GM19351 (cell line): ENCODE data around the gene PRSS33.

Experiments used
- ATAC-seq: cut with Tn5 transposase; IDR thresholded peaks from one replicate; pipeline ENCODE4 v1.9.1; 2021; ENCODE audit warnings: mild to moderate bottlenecking, moderate library complexity; ENCODE audit not compliant: unreplicated experiment

Gene PRSS33

GRCh38 chr16:2765462-2766404 is 21.6 kb downstream of the PRSS33 start:
- no peak for ATAC-seq

- ATAC-seq = no peak
Observed at GRCh38 chr16:2764718-2765117, 22.6 kb downstream of the PRSS33 start.

- no peak for ATAC-seq
Observed at GRCh38 chr16:2763173-2763572, 24.2 kb downstream of the PRSS33 start.

- ATAC-seq = no peak
Observed at GRCh38 chr16:2762711-2763110, 24.6 kb downstream of the PRSS33 start.

GRCh38 chr16:2761886-2762583 is 25.3 kb downstream of the PRSS33 start:
- no peak for ATAC-seq

- no peak for ATAC-seq
Observed at GRCh38 chr16:2761472-2761871, 25.9 kb downstream of the PRSS33 start.

- no peak for ATAC-seq
Observed at GRCh38 chr16:2757344-2757743, 30.0 kb downstream of the PRSS33 start.

GRCh38 chr16:2756288-2757015 is 30.9 kb downstream of the PRSS33 start:
- no peak for ATAC-seq

GRCh38 chr16:2755158-2755557 is 32.2 kb downstream of the PRSS33 start:
- ATAC-seq = no peak

GRCh38 chr16:2753733-2754020 is 33.7 kb downstream of the PRSS33 start:
- no peak for ATAC-seq

GRCh38 chr16:2752850-2753732 is 34.3 kb downstream of the PRSS33 start:
- peak; percentile 39 for ATAC-seq

GRCh38 chr16:2752035-2752849 is 35.1 kb downstream of the PRSS33 start, which contains the start of gene SRRM2:
Gene SRRM2 (plus strand): TSS chr16:2752638. CDS start chr16:2756365, 3,727 bp downstream.
- peak; percentile 81 for ATAC-seq

- peak; percentile 35 for ATAC-seq
Observed at GRCh38 chr16:2751577-2752034, 35.8 kb downstream of the PRSS33 start.

- ATAC-seq = no peak
Observed at GRCh38 chr16:2749936-2750335, 37.4 kb downstream of the PRSS33 start.

- no peak for ATAC-seq
Observed at GRCh38 chr16:2749476-2749875, 37.9 kb downstream of the PRSS33 start.

- ATAC-seq = no peak
Observed at GRCh38 chr16:2748757-2749455, 38.5 kb downstream of the PRSS33 start.

- ATAC-seq = no peak
Observed at GRCh38 chr16:2745961-2746360, 41.4 kb downstream of the PRSS33 start.

- no peak for ATAC-seq
Observed at GRCh38 chr16:2745116-2745890, 42.1 kb downstream of the PRSS33 start.
